Measurements from ENCODE around the gene TMEM185B. TPM values are rescaled to one million over a fixed set of nuclear protein-coding genes. Genes with fewer than 3 reads are reported as not detected.
A peak's percentile ranks its signal among the peaks of the same experiment; 100 is the strongest.
"Not testable (repeated sequence)": the region's sequence is repeated elsewhere in the genome, so short reads cannot be mapped to it uniquely, and the experiment has no call there.

TMEM185B gene
- total RNA-seq, 6 donors from 2014 or later, result 15.3 to 29.3 (median 25.5) TPM

DNA sequence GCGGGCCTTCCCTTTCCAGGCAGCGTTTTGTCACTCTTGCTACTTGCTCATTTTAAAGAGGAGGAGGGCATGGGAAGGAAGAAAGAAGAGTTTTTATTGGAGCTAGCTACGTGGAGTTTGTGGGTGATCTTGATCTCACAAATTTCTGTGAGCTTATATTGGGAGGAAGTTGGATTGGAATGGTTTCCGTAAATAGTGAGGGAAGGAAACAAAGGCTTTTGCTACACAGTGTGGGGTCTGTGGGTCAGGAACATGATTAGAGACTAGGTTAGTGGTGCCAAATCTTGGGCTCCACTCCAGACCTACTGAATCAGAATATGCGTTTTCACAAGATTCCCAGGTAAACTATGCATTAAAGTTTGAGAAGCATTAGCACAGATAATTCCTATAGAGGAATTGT lies 37.5 kb upstream of the TMEM185B start:
- Histone ChIP-seq H3K36me3 (no peaks in the 10 kb centered on the region), H3K4me1 (peaks cover 37 to 79% (median 58%) of the 10 kb centered on the region in 4 donors), H3K27me3 (no peaks in the 10 kb centered on the region), H3K9me3 (peaks cover 0 to 7% (median 0%) of the 10 kb centered on the region in 4 donors), H3K4me3 (no peak overlapping the region), H3K27ac (peak overlapping the region; percentile 7 to 52 (median 23))
- ATAC-seq (ENCODE audit: low FRiP score in 2 of 2), result no peak
- no peak for DNase-seq
- WGBS, 2 donors, result 67 to 82% methylated on average over 5 of the region's 5 CpGs
- TF ChIP-seq POLR2AphosphoS5 (IDR thresholded peaks at IDR 0.05) (no peak), EP300 (IDR thresholded peaks at IDR 0.05) (no peak), POLR2A (IDR thresholded peaks at IDR 0.05) (no peak)
- TF ChIP-seq, protein P1, sequence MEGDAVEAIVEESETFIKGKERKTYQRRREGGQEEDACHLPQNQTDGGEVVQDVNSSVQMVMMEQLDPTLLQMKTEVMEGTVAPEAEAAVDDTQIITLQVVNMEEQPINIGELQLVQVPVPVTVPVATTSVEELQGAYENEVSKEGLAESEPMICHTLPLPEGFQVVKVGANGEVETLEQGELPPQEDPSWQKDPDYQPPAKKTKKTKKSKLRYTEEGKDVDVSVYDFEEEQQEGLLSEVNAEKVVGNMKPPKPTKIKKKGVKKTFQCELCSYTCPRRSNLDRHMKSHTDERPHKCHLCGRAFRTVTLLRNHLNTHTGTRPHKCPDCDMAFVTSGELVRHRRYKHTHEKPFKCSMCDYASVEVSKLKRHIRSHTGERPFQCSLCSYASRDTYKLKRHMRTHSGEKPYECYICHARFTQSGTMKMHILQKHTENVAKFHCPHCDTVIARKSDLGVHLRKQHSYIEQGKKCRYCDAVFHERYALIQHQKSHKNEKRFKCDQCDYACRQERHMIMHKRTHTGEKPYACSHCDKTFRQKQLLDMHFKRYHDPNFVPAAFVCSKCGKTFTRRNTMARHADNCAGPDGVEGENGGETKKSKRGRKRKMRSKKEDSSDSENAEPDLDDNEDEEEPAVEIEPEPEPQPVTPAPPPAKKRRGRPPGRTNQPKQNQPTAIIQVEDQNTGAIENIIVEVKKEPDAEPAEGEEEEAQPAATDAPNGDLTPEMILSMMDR (IDR thresholded peaks at IDR 0.05), result no peak

DNA sequence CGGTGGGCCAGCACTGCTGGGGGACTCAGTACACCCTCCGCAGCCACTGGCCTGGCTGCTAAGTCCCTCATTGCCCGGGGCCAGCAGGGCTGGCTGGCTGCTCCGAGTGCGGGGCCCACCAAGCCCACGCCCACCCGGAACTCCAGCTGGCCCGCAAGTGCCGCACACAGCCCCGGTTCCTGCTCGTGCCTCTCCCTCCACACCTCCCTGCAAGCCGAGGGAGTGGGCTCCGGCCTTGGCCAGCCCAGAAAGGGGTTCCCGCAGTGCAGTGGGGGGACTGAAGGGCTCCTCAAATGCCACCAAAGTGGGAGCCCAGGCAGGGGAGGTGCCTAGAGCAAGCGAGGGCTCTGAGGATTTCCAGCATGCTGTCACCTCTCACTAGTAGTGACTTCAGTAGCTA lies 36.7 kb upstream of the TMEM185B start:
- H3K4me3 ChIP-seq; ATAC-seq (ENCODE audit: low FRiP score in 2 of 2); H3K9me3 ChIP-seq; H3K27me3 ChIP-seq; H3K36me3 ChIP-seq; DNase-seq: not testable (repeated sequence)
- WGBS, 2 donors, result 100% methylated on average over 1 of the region's 15 CpGs
- peaks cover 32 to 78% (median 56%) of the 10 kb centered on the region in 4 donors for H3K4me1 ChIP-seq
- peak overlapping the region in 3 of 4 donors; percentile 7 to 32 (median 14) for H3K27ac ChIP-seq

- Histone ChIP-seq H3K4me1 (peaks cover 34 to 79% (median 54%) of the 10 kb centered on the region in 4 donors), H3K27me3 (no peaks in the 10 kb centered on the region), H3K36me3 (no peaks in the 10 kb centered on the region), H3K9me3 (peaks cover 0 to 7% (median 0%) of the 10 kb centered on the region in 4 donors), H3K4me3 (no peak overlapping the region), H3K27ac (peak overlapping the region in 2 of 4 donors; percentile 42 to 46)
- no peak for DNase-seq
- no peak for ATAC-seq (ENCODE audit: low FRiP score in 2 of 2)
- 81 to 88% methylated on average over 9 of the region's 9 CpGs for WGBS, 2 donors
- TF ChIP-seq, protein P1 (IDR thresholded peaks at IDR 0.05), result no peak
- TF ChIP-seq EP300 (IDR thresholded peaks at IDR 0.05) (no peak), POLR2A (IDR thresholded peaks at IDR 0.05) (no peak), POLR2AphosphoS5 (IDR thresholded peaks at IDR 0.05) (no peak)
Measured at GRCh38 chr2:120258196-120258595, 35.0 kb upstream of the TMEM185B start.

GRCh38 chr2:120257522-120257921 lies 34.3 kb upstream of the TMEM185B start:
- whole genome bisulfite sequencing, 2 donors, result 18 to 21% methylated on average over 1 of the region's 1 CpG
- no peak overlapping the region for H3K4me3 ChIP-seq
- peak overlapping the region in 1 of 4 donors; percentile 42 for H3K27ac ChIP-seq
- DNase-seq (no peak), ATAC-seq (ENCODE audit: low FRiP score in 2 of 2) (no peak)
- peaks cover 0 to 7% (median 0%) of the 10 kb centered on the region in 4 donors for H3K9me3 ChIP-seq
- H3K27me3 ChIP-seq, result no peaks in the 10 kb centered on the region
- TF ChIP-seq EP300 (IDR thresholded peaks at IDR 0.05) (no peak), POLR2AphosphoS5 (IDR thresholded peaks at IDR 0.05) (no peak), POLR2A (IDR thresholded peaks at IDR 0.05) (no peak)
- TF ChIP-seq, protein P1 (IDR thresholded peaks at IDR 0.05), result no peak
- no peaks in the 10 kb centered on the region for H3K36me3 ChIP-seq
- peaks cover 31 to 75% (median 50%) of the 10 kb centered on the region in 4 donors for H3K4me1 ChIP-seq

DNA sequence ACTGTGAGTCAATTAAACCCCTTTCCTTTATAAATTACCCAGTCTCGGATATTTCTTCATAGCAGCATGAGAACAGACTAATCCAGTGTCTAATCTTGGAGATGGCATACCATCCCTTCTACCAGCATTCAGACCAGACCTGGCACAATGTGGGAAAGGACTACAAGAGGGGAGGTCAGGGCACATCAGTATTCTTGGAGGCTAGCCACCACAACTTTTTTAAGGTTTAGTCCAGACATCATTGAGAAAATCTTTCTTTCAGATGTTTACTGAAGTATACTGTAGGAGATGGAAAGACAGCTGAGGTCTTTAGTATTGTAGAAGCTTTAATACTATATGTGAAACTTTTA lies 33.4 kb upstream of the TMEM185B start:
- TF ChIP-seq EP300 (IDR thresholded peaks at IDR 0.05), result no peak
- TF ChIP-seq POLR2AphosphoS5 (IDR thresholded peaks at IDR 0.05), result no peak
- DNase-seq (no peak), ATAC-seq (ENCODE audit: low FRiP score in 2 of 2) (no peak)
- peaks cover 0 to 7% (median 0%) of the 10 kb centered on the region in 4 donors for H3K9me3 ChIP-seq
- no peaks in the 10 kb centered on the region for H3K36me3 ChIP-seq
- peak overlapping the region in 1 of 4 donors; percentile 7 for H3K27ac ChIP-seq
- WGBS, 2 donors, result 29 to 67% methylated on average over 1 of the region's 1 CpG
- H3K27me3 ChIP-seq, result no peaks in the 10 kb centered on the region
- H3K4me1 ChIP-seq, result peaks cover 31 to 73% (median 48%) of the 10 kb centered on the region in 4 donors
- H3K4me3 ChIP-seq, result no peak overlapping the region

GRCh38 chr2:120255986-120256650 lies 32.9 kb upstream of the TMEM185B start:
- ATAC-seq (ENCODE audit: low FRiP score in 2 of 2) (no peak), DNase-seq (no peak)
- H3K27ac ChIP-seq, result peak overlapping the region in 1 of 4 donors; percentile 25
- no peak overlapping the region for H3K4me3 ChIP-seq
- WGBS, 2 donors, result 63 to 68% methylated on average over 9 of the region's 9 CpGs
- H3K36me3 ChIP-seq, result no peaks in the 10 kb centered on the region
- TF ChIP-seq EP300 (IDR thresholded peaks at IDR 0.05) (no peak), POLR2AphosphoS5 (IDR thresholded peaks at IDR 0.05) (no peak), POLR2A (IDR thresholded peaks at IDR 0.05) (no peak)
- TF ChIP-seq, protein P1 (IDR thresholded peaks at IDR 0.05), result no peak
- H3K27me3 ChIP-seq, result no peaks in the 10 kb centered on the region
- peaks cover 0 to 7% (median 0%) of the 10 kb centered on the region in 4 donors for H3K9me3 ChIP-seq
- peaks cover 29 to 70% (median 45%) of the 10 kb centered on the region in 4 donors for H3K4me1 ChIP-seq

Data from upper lobe of left lung (tissue), 6 donors.